K562 (cell line): Measurements from ENCODE around the gene HCRTR1. TPM values are rescaled to one million over a fixed set of nuclear protein-coding genes. Genes with fewer than 3 reads are reported as not detected.

Experiments
- CEBPB ChIP-seq: fragments of 450-650 bp; IDR thresholded peaks from 2 replicates; pipeline ENCODE4 v1.6.1; 2016; ENCODE audit warnings: missing genetic modification characterization, missing compliant biosample characterization
- DLX4 ChIP-seq: fragments of 250-450 bp; sonication (Bioruptor Pico); IDR thresholded peaks from 2 replicates; pipeline ENCODE4 v1.6.1; 2021; ENCODE audit warnings: mild to moderate bottlenecking
- EHMT2 ChIP-seq: fragments of 450-650 bp; IDR thresholded peaks from 2 replicates; pipeline ENCODE4 v1.6.1; 2018; ENCODE audit warnings: antibody characterized with exemption
- ELF4 ChIP-seq: fragments of 450-650 bp; formaldehyde crosslinking; IDR thresholded peaks from 2 replicates; pipeline ENCODE4 v1.4.0; 2022; ENCODE audit warnings: missing genetic modification characterization
- ESRRA ChIP-seq: fragments of 450-650 bp; IDR thresholded peaks from 2 replicates; pipeline ENCODE4 v1.6.1; 2014; ENCODE audit warnings: low read depth, mild to moderate bottlenecking, moderate library complexity, borderline replicate concordance
- HDAC2 ChIP-seq: fragments of 450-650 bp; IDR thresholded peaks from 2 replicates; pipeline ENCODE4 v1.6.1; 2016; ENCODE audit warnings: mild to moderate bottlenecking
- HDGF ChIP-seq: fragments of 450-650 bp; IDR thresholded peaks from 2 replicates; pipeline ENCODE4 v1.6.1; 2016
- KLF13 ChIP-seq: fragments of 450-650 bp; IDR thresholded peaks from 2 replicates; pipeline ENCODE4 v1.6.1; 2016; ENCODE audit warnings: missing genetic modification characterization, low read depth, mild to moderate bottlenecking, missing compliant biosample characterization, moderate library complexity, borderline replicate concordance
- MEF2A ChIP-seq: IDR thresholded peaks from 2 replicates; pipeline ENCODE4 v1.6.1; 2011; ENCODE audit warnings: low read depth, mild to moderate bottlenecking, low read length, moderate library complexity; ENCODE audit not compliant: control insufficient read depth
- NR2C2 ChIP-seq, 2 experiments: fragments of 200-800 bp in 1 of 2; sonication (Bioruptor generic) in 1 of 2; sonication (generic) in 1 of 2; formaldehyde crosslinking in 1 of 2; IDR thresholded peaks; 2 replicates each; pipeline versions ENCODE4 v1.6.1 to v1.8.0; 2016 to 2022; ENCODE audit warnings: mild to moderate bottlenecking in 1 of 2, missing compliant biosample characterization in 1 of 2, missing genetic modification characterization in 1 of 2, missing genetic modification reagents in 1 of 2
- PBX2 ChIP-seq, 2 experiments: IDR thresholded peaks in 1 of 2; conservative IDR thresholded peaks in 1 of 2; 2 replicates each; pipeline ENCODE4 v1.6.1; 2016; ENCODE audit warnings: low read depth in 2 of 2, mild to moderate bottlenecking in 1 of 2, missing compliant biosample characterization in 1 of 2, missing genetic modification characterization in 1 of 2, moderate library complexity in 1 of 2
- RBM25 ChIP-seq: fragments of 200-400 bp; formaldehyde crosslinking; IDR thresholded peaks from 2 replicates; pipeline ENCODE4 v1.6.1; 2018; ENCODE audit warnings: low read length, low read depth, moderate library complexity; ENCODE audit not compliant: severe bottlenecking
- XRCC4 ChIP-seq: IDR thresholded peaks from one replicate; pipeline ENCODE4 v1.6.1; 2011; ENCODE audit not compliant: insufficient read depth, insufficient read length; ENCODE audit errors: extremely low read depth
- ZBED1 ChIP-seq: IDR thresholded peaks from 2 replicates; pipeline ENCODE4 v1.6.1; 2014
- ZFPM2 ChIP-seq: fragments of 250-450 bp; sonication (Bioruptor Pico); IDR thresholded peaks from 2 replicates; pipeline ENCODE4 v1.5.1; 2022; ENCODE audit warnings: mild to moderate bottlenecking
- ZNF263 ChIP-seq: sonication (generic); formaldehyde crosslinking; IDR thresholded peaks from 2 replicates; pipeline ENCODE4 v1.8.0; 2022; ENCODE audit warnings: mild to moderate bottlenecking, missing genetic modification reagents, borderline replicate concordance
- ZNF766 ChIP-seq: fragments of 200-800 bp; sonication (Bioruptor generic); conservative IDR thresholded peaks from 2 replicates; pipeline ENCODE4 v1.6.1; 2016; ENCODE audit warnings: missing genetic modification characterization, missing compliant biosample characterization
- ZNF778 ChIP-seq: fragments of 450-650 bp; formaldehyde crosslinking; IDR thresholded peaks from 2 replicates; pipeline ENCODE4 v1.4.0; 2020; ENCODE audit warnings: mild to moderate bottlenecking, moderate library complexity
- ZSCAN32 ChIP-seq: fragments of 450-650 bp; formaldehyde crosslinking; IDR thresholded peaks from 2 replicates; pipeline ENCODE4 v1.4.0; 2020; ENCODE audit warnings: mild to moderate bottlenecking, moderate library complexity
- polyA plus RNA-seq, 8 experiments: library from polyadenylated mRNA; depleted of rRNA in 4 of 8; stranded (reverse) in 5 of 8; unstranded in 3 of 8; fragments of >200 nt; fragmentation: Nextera tagmentation in 2 of 8; fragmentation: Illumina TruSeq in 1 of 8; extraction: Ambion mirVana in 2 of 8; extraction: Trizol in 1 of 8; gene quantifications; 2 replicates each; pipeline versions ENCODE4 v1.2.1 to v1.2.3, GENCODE V29; 2011 to 2014; ENCODE audit warnings: inconsistent platforms in 1 of 8, missing spikeins in 1 of 8
- total RNA-seq, 7 experiments: library from RNA; depleted of rRNA in 6 of 7; stranded (reverse); fragments of >200 nt in 6 of 7; fragmentation: Illumina TruSeq in 2 of 7; extraction: Trizol in 2 of 7; gene quantifications; 2 replicates each; pipeline versions ENCODE4 v1.2.1 to v1.2.3, GENCODE V29; 2011 to 2021; ENCODE audit warnings: low replicate concordance in 1 of 7
- TF ChIP-seq, protein P1 (sequence below), 3 experiments: fragments of 200-800 bp in 1 of 3; sonication (Bioruptor generic) in 1 of 3; sonication (generic) in 1 of 3; formaldehyde crosslinking in 1 of 3; IDR thresholded peaks; 2 replicates each; pipeline versions ENCODE4 v1.6.1 to v1.8.0; 2016 to 2022; ENCODE audit warnings: mild to moderate bottlenecking in 2 of 3, missing compliant biosample characterization in 2 of 3, missing genetic modification characterization in 2 of 3, missing genetic modification reagents in 1 of 3
- TF ChIP-seq, protein P2 (sequence below): fragments of 450-650 bp; formaldehyde crosslinking; IDR thresholded peaks from 2 replicates; pipeline ENCODE4 v1.4.0; 2022; ENCODE audit warnings: missing genetic modification characterization

HCRTR1 gene
- total and polyA plus RNA-seq, 9 of the 15 experiments (the other 6 are each of a cell fraction or from before 2014, with no cell fraction given): not detected

DNA sequence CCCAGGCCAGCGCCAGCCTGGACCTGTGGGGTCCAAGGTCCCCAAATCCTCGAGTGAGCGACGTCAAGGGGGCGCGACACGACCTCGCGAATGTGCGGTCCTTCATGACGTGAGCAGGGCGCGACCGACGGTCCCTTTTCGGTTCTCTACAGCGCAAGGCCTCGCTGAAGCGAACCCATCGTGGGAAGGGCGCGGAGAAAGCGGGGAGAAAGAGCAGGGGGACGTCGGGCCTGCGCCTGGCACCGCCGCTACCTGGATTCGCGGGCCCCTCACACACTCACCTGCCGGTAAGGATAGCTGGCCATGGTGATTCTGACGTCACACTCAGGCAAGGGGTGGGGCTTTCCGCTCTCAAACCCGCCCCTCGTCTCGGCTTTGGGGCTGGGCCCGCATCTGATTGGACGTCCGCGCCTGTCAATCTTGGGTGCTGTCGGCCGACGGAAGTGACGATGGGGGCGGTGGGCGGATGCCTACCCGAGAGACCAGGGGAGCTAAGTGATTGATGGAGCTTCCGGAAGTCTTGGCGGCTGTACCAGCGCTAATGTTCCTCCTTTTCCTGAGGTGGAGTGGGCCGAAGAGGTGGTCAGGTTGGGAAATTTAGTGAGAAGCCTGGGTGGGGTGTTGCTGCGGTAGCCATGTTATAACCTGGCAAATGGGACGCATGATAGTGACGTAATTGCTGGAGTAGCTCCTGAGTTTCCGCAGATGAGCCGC, 27.2 kb downstream of the HCRTR1 start, which contains the start of gene PEF1 (continued):
- TF ChIP-seq ZNF263 (CRISPR knock-in tag) (no peak; the same call in 1 of the 2 replicates), ZNF778 (no peak), ESRRA (peak; percentile 92), RBM25 (peak; percentile 66), ZNF766 (CRISPR knock-in tag) (0 out of 2 replicates have a peak, but pooled peaks have one; percentile 42), EHMT2 (no peak), ZFPM2 (CRISPR knock-in tag) (0 out of 2 replicates have a peak, but pooled peaks have one; percentile 57), HDAC2 (no peak; the same call in none of the 2 replicates), NR2C2 (CRISPR knock-in tag; IDR thresholded peaks at IDR 0.05) (peak; percentile 96), NR2C2 (tag; IDR thresholded peaks at IDR 0.05) (peak; percentile 99), XRCC4 (no peak), DLX4 (no peak), CEBPB (tag) (no peak; the same call in none of the 2 replicates), ZBED1 (no peak), KLF13 (tag) (peak; percentile 95), ELF4 (CRISPR knock-in tag) (0 out of 2 replicates have a peak, but pooled peaks have one; percentile 44), MEF2A (no peak), ZSCAN32 (CRISPR knock-in tag) (no peak), PBX2 (CRISPR knock-in tag; IDR thresholded peaks at IDR 0.05; ENCODE audit: low read depth) (peak; percentile 99), PBX2 (tag; conservative IDR thresholded peaks at IDR 0.05; ENCODE audit: low read depth) (peak; percentile 100), HDGF (no peak)
- TF ChIP-seq, protein P1, sequence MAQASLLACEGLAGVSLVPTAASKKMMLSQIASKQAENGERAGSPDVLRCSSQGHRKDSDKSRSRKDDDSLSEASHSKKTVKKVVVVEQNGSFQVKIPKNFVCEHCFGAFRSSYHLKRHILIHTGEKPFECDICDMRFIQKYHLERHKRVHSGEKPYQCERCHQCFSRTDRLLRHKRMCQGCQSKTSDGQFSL (CRISPR knock-in tag; IDR thresholded peaks at IDR 0.05): peak; percentile 42; the same call in 1 of the 2 replicates
- TF ChIP-seq, protein P1 (tag; IDR thresholded peaks at IDR 0.05): no peak
- TF ChIP-seq, protein P2, sequence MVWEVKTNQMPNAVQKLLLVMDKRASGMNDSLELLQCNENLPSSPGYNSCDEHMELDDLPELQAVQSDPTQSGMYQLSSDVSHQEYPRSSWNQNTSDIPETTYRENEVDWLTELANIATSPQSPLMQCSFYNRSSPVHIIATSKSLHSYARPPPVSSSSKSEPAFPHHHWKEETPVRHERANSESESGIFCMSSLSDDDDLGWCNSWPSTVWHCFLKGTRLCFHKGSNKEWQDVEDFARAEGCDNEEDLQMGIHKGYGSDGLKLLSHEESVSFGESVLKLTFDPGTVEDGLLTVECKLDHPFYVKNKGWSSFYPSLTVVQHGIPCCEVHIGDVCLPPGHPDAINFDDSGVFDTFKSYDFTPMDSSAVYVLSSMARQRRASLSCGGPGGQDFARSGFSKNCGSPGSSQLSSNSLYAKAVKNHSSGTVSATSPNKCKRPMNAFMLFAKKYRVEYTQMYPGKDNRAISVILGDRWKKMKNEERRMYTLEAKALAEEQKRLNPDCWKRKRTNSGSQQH: peak; percentile 81
